Astrocyte of the spinal cord (primary cell): ENCODE data around the gene MEIOB.

Experiments used
- DNase-seq: peaks from one replicate; pipeline ENCODE4 v3.0.0; 2011; ENCODE audit warnings: low read depth, low spot score
- H3K4me3 ChIP-seq: 2 replicates; pipeline ENCODE4 v1.5.1; 2011; ENCODE audit warnings: low read depth, mild to moderate bottlenecking, low read length, moderate library complexity
- in situ Hi-C: cut with HindIII; loops from 2 replicates; pipeline ENCODE4 v1.10.0; 2017; ENCODE audit warnings: low sequenced_read_pairs
- TF ChIP-seq, protein P1 (sequence below): IDR thresholded peaks from 2 replicates; pipeline ENCODE4 v1.5.1; 2012; ENCODE audit warnings: low read depth, mild to moderate bottlenecking, low read length, inconsistent platforms

The MEIOB gene

GRCh38 chr16:1815461-1815860, 56.5 kb downstream of the MEIOB start:
- no peak overlapping the region for H3K4me3 ChIP-seq

GRCh38 chr16:1812732-1813163, 59.2 kb downstream of the MEIOB start:
- in situ Hi-C loops: no loop called here
- peak; percentile 38 for DNase-seq
- TF ChIP-seq, protein P1, sequence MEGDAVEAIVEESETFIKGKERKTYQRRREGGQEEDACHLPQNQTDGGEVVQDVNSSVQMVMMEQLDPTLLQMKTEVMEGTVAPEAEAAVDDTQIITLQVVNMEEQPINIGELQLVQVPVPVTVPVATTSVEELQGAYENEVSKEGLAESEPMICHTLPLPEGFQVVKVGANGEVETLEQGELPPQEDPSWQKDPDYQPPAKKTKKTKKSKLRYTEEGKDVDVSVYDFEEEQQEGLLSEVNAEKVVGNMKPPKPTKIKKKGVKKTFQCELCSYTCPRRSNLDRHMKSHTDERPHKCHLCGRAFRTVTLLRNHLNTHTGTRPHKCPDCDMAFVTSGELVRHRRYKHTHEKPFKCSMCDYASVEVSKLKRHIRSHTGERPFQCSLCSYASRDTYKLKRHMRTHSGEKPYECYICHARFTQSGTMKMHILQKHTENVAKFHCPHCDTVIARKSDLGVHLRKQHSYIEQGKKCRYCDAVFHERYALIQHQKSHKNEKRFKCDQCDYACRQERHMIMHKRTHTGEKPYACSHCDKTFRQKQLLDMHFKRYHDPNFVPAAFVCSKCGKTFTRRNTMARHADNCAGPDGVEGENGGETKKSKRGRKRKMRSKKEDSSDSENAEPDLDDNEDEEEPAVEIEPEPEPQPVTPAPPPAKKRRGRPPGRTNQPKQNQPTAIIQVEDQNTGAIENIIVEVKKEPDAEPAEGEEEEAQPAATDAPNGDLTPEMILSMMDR: peak; percentile 62
- H3K4me3 ChIP-seq: no peak overlapping the region

More at GRCh38 chr16:1815461-1815860, 56.5 kb downstream of the MEIOB start:
- no peak for DNase-seq
- in situ Hi-C loops: no loop called here
- TF ChIP-seq, protein P1: no peak

- no peak for DNase-seq
- in situ Hi-C loops: no loop called here
- H3K4me3 ChIP-seq: no peak overlapping the region
- TF ChIP-seq, protein P1: no peak
These were observed 61.4 kb downstream of the MEIOB start for GRCh38 chr16:1810536-1810935.

- no peak overlapping the region for H3K4me3 ChIP-seq
- in situ Hi-C loops: no loop called here
- DNase-seq: no peak
- TF ChIP-seq, protein P1: no peak
These were observed 61.9 kb downstream of the MEIOB start for GRCh38 chr16:1810106-1810505.

- no peak for DNase-seq
- TF ChIP-seq, protein P1: no peak
- no peak overlapping the region for H3K4me3 ChIP-seq
- in situ Hi-C loops: no loop called here
These were observed 62.6 kb downstream of the MEIOB start for GRCh38 chr16:1809281-1809801.

GRCh38 chr16:1808691-1809090, 63.3 kb downstream of the MEIOB start:
- no peak for DNase-seq
- TF ChIP-seq, protein P1: no peak
- H3K4me3 ChIP-seq: no peak overlapping the region
- in situ Hi-C loops: no loop called here

GRCh38 chr16:1807626-1808025, 64.3 kb downstream of the MEIOB start:
- TF ChIP-seq, protein P1: no peak
- no peak for DNase-seq
- no peak overlapping the region for H3K4me3 ChIP-seq
- in situ Hi-C loops: no loop called here
